H9 (cell line): Measurements from ENCODE around the gene VDAC2. TPM values are rescaled to one million over a fixed set of nuclear protein-coding genes. Genes with fewer than 3 reads are reported as not detected.

Source experiments
- DNase-seq: peaks from one replicate; pipeline ENCODE4 v3.0.0-alpha.2; 2017
- H2AFZ ChIP-seq: one replicate; pipeline ENCODE4 v1.6.1; 2013; ENCODE audit warnings: mild to moderate bottlenecking, low read length, control low read depth, moderate library complexity
- H2AK5ac ChIP-seq: 2 replicates; pipeline ENCODE4 v1.6.1; 2013; ENCODE audit warnings: low read length, control low read depth, mixed read lengths; ENCODE audit not compliant: insufficient read length
- H2BK120ac ChIP-seq: one replicate; pipeline ENCODE4 v1.6.1; 2013; ENCODE audit warnings: low read depth, mild to moderate bottlenecking, low read length, control low read depth, inconsistent platforms; ENCODE audit not compliant: poor library complexity, severe bottlenecking
- H2BK12ac ChIP-seq: 2 replicates; pipeline ENCODE4 v1.6.1; 2013; ENCODE audit warnings: low read length, control low read depth, mixed read lengths, low read depth; ENCODE audit not compliant: insufficient read length
- H2BK15ac ChIP-seq: 2 replicates; pipeline ENCODE4 v1.6.1; 2013; ENCODE audit warnings: low read depth, low read length, control low read depth
- H2BK20ac ChIP-seq: one replicate; pipeline ENCODE4 v1.6.1; 2013; ENCODE audit warnings: low read depth, mild to moderate bottlenecking, low read length, control low read depth, inconsistent platforms; ENCODE audit not compliant: poor library complexity, severe bottlenecking
- H2BK5ac ChIP-seq: 2 replicates; pipeline ENCODE4 v1.6.1; 2013; ENCODE audit warnings: low read length, control low read depth, mixed read lengths; ENCODE audit not compliant: insufficient read length
- H3K14ac ChIP-seq: 2 replicates; pipeline ENCODE4 v1.6.1; 2013; ENCODE audit warnings: low read length, control low read depth; ENCODE audit not compliant: insufficient read depth
- H3K18ac ChIP-seq: 2 replicates; pipeline ENCODE4 v1.6.1; 2013; ENCODE audit warnings: low read depth, mild to moderate bottlenecking, mixed read lengths, low read length, control low read depth; ENCODE audit not compliant: insufficient read length
- H3K23ac ChIP-seq: 2 replicates; pipeline ENCODE4 v1.6.1; 2013; ENCODE audit warnings: low read length, control low read depth, mixed read lengths, low read depth; ENCODE audit not compliant: insufficient read length
- H3K23me2 ChIP-seq: 2 replicates; pipeline ENCODE4 v1.6.1; 2013; ENCODE audit warnings: low read depth, mild to moderate bottlenecking, mixed read lengths, low read length, control low read depth; ENCODE audit not compliant: insufficient read length, poor library complexity, severe bottlenecking
- H3K27ac ChIP-seq: 2 replicates; pipeline ENCODE4 v1.5.1; 2013; ENCODE audit warnings: low read length, control low read depth, mixed read lengths, low read depth; ENCODE audit not compliant: insufficient read length
- H3K27me3 ChIP-seq: 2 replicates; pipeline ENCODE4 v1.6.1; 2013; ENCODE audit warnings: low read length, control low read depth, inconsistent platforms; ENCODE audit not compliant: insufficient read depth
- H3K4ac ChIP-seq: 2 replicates; pipeline ENCODE4 v1.6.1; 2013; ENCODE audit warnings: low read depth, mild to moderate bottlenecking, control low read depth, inconsistent platforms, low read length, moderate library complexity
- H3K4me1 ChIP-seq: 2 replicates; pipeline ENCODE4 v1.6.1; 2013; ENCODE audit warnings: low read length, control low read depth, inconsistent platforms; ENCODE audit not compliant: insufficient read depth
- H3K4me2 ChIP-seq: 2 replicates; pipeline ENCODE4 v1.6.1; 2013; ENCODE audit warnings: low read length, control low read depth, mixed read lengths; ENCODE audit not compliant: insufficient read length, insufficient read depth
- H3K56ac ChIP-seq: 2 replicates; pipeline ENCODE4 v1.6.1; 2013; ENCODE audit warnings: low read depth, mild to moderate bottlenecking, mixed read lengths, low read length, control low read depth; ENCODE audit not compliant: insufficient read length
- H3K79me1 ChIP-seq: 2 replicates; pipeline ENCODE4 v1.6.1; 2013; ENCODE audit warnings: low read depth, mild to moderate bottlenecking, moderate library complexity, low read length, control low read depth, inconsistent platforms; ENCODE audit not compliant: insufficient read depth, poor library complexity, severe bottlenecking
- H3K79me2 ChIP-seq: 2 replicates; pipeline ENCODE4 v1.6.1; 2013; ENCODE audit warnings: low read length, control low read depth, inconsistent platforms; ENCODE audit not compliant: insufficient read depth
- H3K9ac ChIP-seq: 2 replicates; pipeline ENCODE4 v1.6.1; 2013; ENCODE audit warnings: low read length, control low read depth, mixed read lengths; ENCODE audit not compliant: insufficient read length; ENCODE audit errors: extremely low read depth
- H3K9me3 ChIP-seq: one replicate; pipeline ENCODE4 v1.6.1; 2013; ENCODE audit warnings: low read depth, low read length, inconsistent platforms; ENCODE audit not compliant: control insufficient read depth
- H3T11ph ChIP-seq: one replicate; pipeline ENCODE4 v1.6.1; 2013; ENCODE audit warnings: mild to moderate bottlenecking, low read length, control low read depth, inconsistent platforms
- H4K20me1 ChIP-seq: one replicate; pipeline ENCODE4 v1.6.1; 2013; ENCODE audit not compliant: control insufficient read depth, insufficient read length, insufficient read depth
- H4K5ac ChIP-seq: 2 replicates; pipeline ENCODE4 v1.6.1; 2013; ENCODE audit warnings: low read depth, mild to moderate bottlenecking, mixed read lengths, low read length, control low read depth; ENCODE audit not compliant: insufficient read length
- H4K8ac ChIP-seq: replicated peaks from 2 replicates; pipeline ENCODE4 v1.6.1; 2013; ENCODE audit warnings: low read length, control low read depth, mixed read lengths, low read depth; ENCODE audit not compliant: insufficient read length
- H4K91ac ChIP-seq: 2 replicates; pipeline ENCODE4 v1.6.1; 2013; ENCODE audit warnings: low read depth, mild to moderate bottlenecking, moderate library complexity, mixed read lengths, low read length, control low read depth; ENCODE audit not compliant: insufficient read length
- H3K27ac Mint-ChIP-seq, 3 experiments: 2 replicates in 2 of 3; 3 replicates in 1 of 3; pipeline ENCODE4 v1.8.0; 2020 to 2021; ENCODE audit warnings: mixed read lengths in 3 of 3, mild to moderate bottlenecking in 1 of 3, moderate library complexity in 1 of 3
- H3K27me3 Mint-ChIP-seq: 2 replicates; pipeline ENCODE4 v1.8.0; 2021; ENCODE audit warnings: low read depth, mild to moderate bottlenecking, moderate library complexity, mixed read lengths
- H3K36me3 Mint-ChIP-seq, 3 experiments: 2 replicates in 2 of 3; 3 replicates in 1 of 3; pipeline ENCODE4 v1.8.0; 2020 to 2021; ENCODE audit warnings: low read depth in 3 of 3, mixed read lengths in 3 of 3; ENCODE audit not compliant: insufficient read depth in 1 of 3
- H3K4me1 Mint-ChIP-seq, 2 experiments: 2 replicates each; pipeline ENCODE4 v1.8.0; 2020; ENCODE audit warnings: mixed read lengths in 2 of 2
- H3K4me3 Mint-ChIP-seq, 2 experiments: 2 replicates in 1 of 2; 3 replicates in 1 of 2; pipeline ENCODE4 v1.8.0; 2020 to 2021; ENCODE audit warnings: mild to moderate bottlenecking in 2 of 2, mixed read lengths in 2 of 2, moderate library complexity in 1 of 2
- H3K9me3 Mint-ChIP-seq, 2 experiments: 2 replicates in 1 of 2; 3 replicates in 1 of 2; pipeline ENCODE4 v1.8.0; 2020; ENCODE audit warnings: mild to moderate bottlenecking in 2 of 2, mixed read lengths in 2 of 2, moderate library complexity in 1 of 2
- WGBS: extraction: QIAGEN DNeasy Blood & Tissue Kit; methylation state at CpG from one replicate; pipeline ENCODE4 v1.1.7; 2013; ENCODE audit warnings: missing lambda C conversion rate, low lambda C conversion rate, mixed read lengths; ENCODE audit not compliant: insufficient read length; ENCODE audit errors: extremely low coverage; 5-methylcytosine and 5-hydroxymethylcytosine counted together
- total RNA-seq: library from RNA; stranded (reverse); gene quantifications from 2 replicates; pipeline ENCODE4 v1.2.1, GENCODE V29; 2021
- TF ChIP-seq, protein P1 (sequence below): fragments of 200-600 bp; sonication (generic); conservative IDR thresholded peaks from 3 replicates; pipeline ENCODE4 v1.8.0; 2021; ENCODE audit warnings: antibody characterized with exemption, mild to moderate bottlenecking

VDAC2 gene
- total RNA-seq, 1 experiment from 2014 or later: 271 TPM

DNA sequence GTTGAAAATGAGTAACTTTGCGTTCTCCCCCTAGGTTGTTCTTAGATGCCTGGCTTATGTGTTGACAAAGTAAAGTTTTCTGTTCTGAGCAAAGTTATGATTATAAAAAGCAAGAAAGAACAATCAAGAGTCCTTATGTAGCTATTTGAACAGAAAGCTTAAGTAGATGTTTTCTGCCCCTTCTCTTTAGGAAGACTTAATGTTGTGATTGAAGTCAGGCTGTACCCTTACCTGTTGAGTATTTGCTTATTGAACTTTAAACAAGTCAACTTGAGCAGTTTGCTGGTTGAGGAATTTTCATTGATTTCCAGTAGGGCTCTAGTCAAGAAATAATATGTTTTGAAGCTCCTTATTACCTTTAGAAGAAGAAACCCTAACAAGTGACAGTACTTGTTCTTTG is 33.9 kb upstream of the VDAC2 start:
- Histone ChIP-seq H2BK5ac (no peak overlapping the region), H2AFZ (no peak overlapping the region), H3K4me2 (no peak overlapping the region), H4K8ac (no peak overlapping the region), H3K9ac (no peak overlapping the region), H2BK15ac (no peak overlapping the region), H3T11ph (no peak overlapping the region), H2BK120ac (no peak overlapping the region), H3K14ac (no peak overlapping the region), H3K4me1 (no peaks in the 10 kb centered on the region), H3K79me2 (no peaks in the 10 kb centered on the region), H3K9me3 (no peaks in the 10 kb centered on the region), H3K27ac (no peak overlapping the region), H3K27me3 (no peaks in the 10 kb centered on the region), H2AK5ac (no peak overlapping the region), H2BK20ac (no peak overlapping the region), H3K23ac (no peak overlapping the region), H3K23me2 (no peaks in the 10 kb centered on the region), H4K91ac (no peak overlapping the region), H2BK12ac (no peak overlapping the region), H3K4ac (no peak overlapping the region), H4K5ac (no peak overlapping the region), H4K20me1 (no peaks in the 10 kb centered on the region), H3K79me1 (no peaks in the 10 kb centered on the region), H3K18ac (no peak overlapping the region), H3K56ac (no peak overlapping the region)
- Mint-ChIP-seq H3K9me3 (no peaks in the 10 kb centered on the region), H3K36me3 (peaks cover 0 to 13% (median 0%) of the 10 kb centered on the region in 3 experiments; a peak in 4 of 7 replicates), H3K27ac (no peak overlapping the region), H3K27me3 (no peaks in the 10 kb centered on the region), H3K4me1 (no peaks in the 10 kb centered on the region), H3K4me3 (no peak overlapping the region)
- no peak for DNase-seq
- no CpG with 5 or more reads among the region's 1 CpG for WGBS
- TF ChIP-seq, protein P1, sequence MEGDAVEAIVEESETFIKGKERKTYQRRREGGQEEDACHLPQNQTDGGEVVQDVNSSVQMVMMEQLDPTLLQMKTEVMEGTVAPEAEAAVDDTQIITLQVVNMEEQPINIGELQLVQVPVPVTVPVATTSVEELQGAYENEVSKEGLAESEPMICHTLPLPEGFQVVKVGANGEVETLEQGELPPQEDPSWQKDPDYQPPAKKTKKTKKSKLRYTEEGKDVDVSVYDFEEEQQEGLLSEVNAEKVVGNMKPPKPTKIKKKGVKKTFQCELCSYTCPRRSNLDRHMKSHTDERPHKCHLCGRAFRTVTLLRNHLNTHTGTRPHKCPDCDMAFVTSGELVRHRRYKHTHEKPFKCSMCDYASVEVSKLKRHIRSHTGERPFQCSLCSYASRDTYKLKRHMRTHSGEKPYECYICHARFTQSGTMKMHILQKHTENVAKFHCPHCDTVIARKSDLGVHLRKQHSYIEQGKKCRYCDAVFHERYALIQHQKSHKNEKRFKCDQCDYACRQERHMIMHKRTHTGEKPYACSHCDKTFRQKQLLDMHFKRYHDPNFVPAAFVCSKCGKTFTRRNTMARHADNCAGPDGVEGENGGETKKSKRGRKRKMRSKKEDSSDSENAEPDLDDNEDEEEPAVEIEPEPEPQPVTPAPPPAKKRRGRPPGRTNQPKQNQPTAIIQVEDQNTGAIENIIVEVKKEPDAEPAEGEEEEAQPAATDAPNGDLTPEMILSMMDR: no peak
